GM23338 (cell line): ENCODE data around the gene LRP1B. TPM values are rescaled to one million over a fixed set of nuclear protein-coding genes. Genes with fewer than 3 reads are reported as not detected.

Experiments used
- ATAC-seq: fragments of 200-7000 bp; cut with Tn5 transposase; 3 replicates; pipeline ENCODE4 v1.9.1; 2020
- DNase-seq: peaks from one replicate; pipeline ENCODE4 v3.0.0-alpha.2; 2015; ENCODE audit warnings: low spot score
- H2AFZ ChIP-seq: fragments of 200-600 bp; sonication (generic); 2 replicates; pipeline ENCODE4 v1.8.0; 2016; ENCODE audit warnings: antibody characterized with exemption, mild to moderate bottlenecking, moderate library complexity
- H3F3A ChIP-seq: fragments of 200-600 bp; sonication (generic); replicated peaks from 2 replicates; pipeline ENCODE4 v1.8.0; 2017; ENCODE audit warnings: antibody characterized with exemption, mixed run types, low read depth
- H3K27ac ChIP-seq: fragments of 200-600 bp; sonication (generic); 2 replicates; pipeline ENCODE4 v1.6.1; 2016; ENCODE audit warnings: low read depth
- H3K27me3 ChIP-seq: fragments of 200-600 bp; sonication (generic); 2 replicates; pipeline ENCODE4 v1.8.0; 2016; ENCODE audit warnings: mild to moderate bottlenecking, mixed run types, moderate library complexity; ENCODE audit not compliant: insufficient read depth
- H3K36me3 ChIP-seq: fragments of 200-600 bp; sonication (generic); 2 replicates; pipeline ENCODE4 v1.8.0; 2016; ENCODE audit warnings: mild to moderate bottlenecking; ENCODE audit not compliant: insufficient read depth
- H3K4me1 ChIP-seq: fragments of 200-600 bp; sonication (generic); 2 replicates; pipeline ENCODE4 v1.8.0; 2016; ENCODE audit warnings: mild to moderate bottlenecking, moderate library complexity; ENCODE audit not compliant: insufficient read depth
- H3K4me2 ChIP-seq: fragments of 200-600 bp; sonication (generic); 2 replicates; pipeline ENCODE4 v1.7.1; 2017; ENCODE audit warnings: mixed run types
- H3K4me3 ChIP-seq: fragments of 200-600 bp; sonication (generic); 2 replicates; pipeline ENCODE4 v1.6.1; 2016; ENCODE audit warnings: mixed run types
- H3K79me2 ChIP-seq: fragments of 200-600 bp; sonication (generic); replicated peaks from 2 replicates; pipeline ENCODE4 v1.8.0; 2017; ENCODE audit warnings: mild to moderate bottlenecking; ENCODE audit not compliant: insufficient read depth
- H3K9me2 ChIP-seq: fragments of 200-600 bp; sonication (generic); 2 replicates; pipeline ENCODE4 v1.8.0; 2017; ENCODE audit not compliant: insufficient read depth
- H4K20me1 ChIP-seq: fragments of 200-600 bp; sonication (generic); replicated peaks from 2 replicates; pipeline ENCODE4 v1.8.0; 2017; ENCODE audit warnings: mild to moderate bottlenecking; ENCODE audit not compliant: insufficient read depth
- H3K27ac Mint-ChIP-seq: 2 replicates; pipeline ENCODE4 v1.8.0; 2020; ENCODE audit warnings: inconsistent platforms, mild to moderate bottlenecking, moderate library complexity, mixed read lengths
- H3K27me3 Mint-ChIP-seq: 3 replicates; pipeline ENCODE4 v1.8.0; 2022; ENCODE audit warnings: low read depth, mild to moderate bottlenecking, moderate library complexity, mixed read lengths, inconsistent platforms; ENCODE audit not compliant: insufficient read depth, poor library complexity
- H3K36me3 Mint-ChIP-seq: 3 replicates; pipeline ENCODE4 v1.8.0; 2021; ENCODE audit warnings: low read depth, mild to moderate bottlenecking, inconsistent platforms, moderate library complexity, mixed read lengths
- H3K4me1 Mint-ChIP-seq: 3 replicates; pipeline ENCODE4 v1.8.0; 2020; ENCODE audit warnings: mild to moderate bottlenecking, inconsistent platforms, mixed read lengths
- H3K4me3 Mint-ChIP-seq: 3 replicates; pipeline ENCODE4 v1.8.0; 2021; ENCODE audit warnings: moderate library complexity, mild to moderate bottlenecking, inconsistent platforms, mixed read lengths
- H3K9me3 Mint-ChIP-seq: 3 replicates; pipeline ENCODE4 v1.8.0; 2020; ENCODE audit warnings: moderate library complexity, mild to moderate bottlenecking, inconsistent platforms, mixed read lengths
- CREB1 ChIP-seq: fragments of 250-450 bp; sonication (Bioruptor Pico); IDR thresholded peaks from 2 replicates; pipeline ENCODE4 v1.5.0; 2020; ENCODE audit warnings: low read depth, mild to moderate bottlenecking, moderate library complexity
- EZH2 ChIP-seq: fragments of 200-600 bp; sonication (generic); IDR thresholded peaks from one replicate; pipeline ENCODE4 v1.8.0; 2017; ENCODE audit warnings: antibody characterized with exemption, mild to moderate bottlenecking, low read depth; ENCODE audit not compliant: unreplicated experiment
- EZH2phosphoT487 ChIP-seq: fragments of 200-600 bp; sonication (generic); IDR thresholded peaks from one replicate; pipeline ENCODE4 v1.8.1; 2018; ENCODE audit warnings: antibody characterized with exemption; ENCODE audit not compliant: unreplicated experiment
- JUNB ChIP-seq: IDR thresholded peaks from one replicate; pipeline ENCODE4 v1.6.1; 2016; ENCODE audit warnings: antibody characterized with exemption; ENCODE audit not compliant: unreplicated experiment
- NANOG ChIP-seq: IDR thresholded peaks from 2 replicates; pipeline ENCODE4 v1.6.1; 2016; ENCODE audit warnings: antibody characterized with exemption, borderline replicate concordance
- POLR2AphosphoS5 ChIP-seq: IDR thresholded peaks from 2 replicates; pipeline ENCODE4 v1.6.1; 2016; ENCODE audit warnings: antibody characterized with exemption, low read depth
- STAT1 ChIP-seq: IDR thresholded peaks from one replicate; pipeline ENCODE4 v1.6.1; 2016; ENCODE audit warnings: antibody characterized with exemption; ENCODE audit not compliant: unreplicated experiment
- ZNF114 ChIP-seq: fragments of 250-450 bp; sonication (Bioruptor Pico); IDR thresholded peaks from 2 replicates; pipeline ENCODE4 v1.5.0; 2020; ENCODE audit warnings: mild to moderate bottlenecking, moderate library complexity
- ZNF331 ChIP-seq: fragments of 250-450 bp; sonication (Bioruptor Pico); IDR thresholded peaks from 2 replicates; pipeline ENCODE4 v1.5.0; 2020; ENCODE audit warnings: low read depth, mild to moderate bottlenecking, moderate library complexity
- polyA plus RNA-seq: library from polyadenylated mRNA; unstranded; fragments of >200 nt; fragmentation: Nextera tagmentation; extraction: Ambion mirVana; gene quantifications from 2 replicates; pipeline ENCODE4 v1.2.1, GENCODE V29; 2016
- total RNA-seq: library from RNA; depleted of rRNA; stranded (reverse); fragments of >200 nt; shearing (Covaris generic); gene quantifications from 2 replicates; pipeline ENCODE4 v1.2.3, GENCODE V29; 2014
- TF ChIP-seq, protein P1 (sequence below): IDR thresholded peaks from one replicate; pipeline ENCODE4 v1.6.1; 2018; ENCODE audit warnings: antibody characterized with exemption; ENCODE audit not compliant: unreplicated experiment
- TF ChIP-seq, protein P2 (sequence below): fragments of 250-450 bp; sonication (Bioruptor Pico); IDR thresholded peaks from 2 replicates; pipeline ENCODE4 v1.5.0; 2020; ENCODE audit warnings: mild to moderate bottlenecking, moderate library complexity
- TF ChIP-seq, protein P3 (sequence below): IDR thresholded peaks from 2 replicates; pipeline ENCODE4 v1.6.1; 2016; ENCODE audit warnings: antibody characterized with exemption
- TF ChIP-seq, protein P4 (sequence below), 2 experiments: fragments of 200-600 bp in 1 of 2; sonication (generic) in 1 of 2; conservative IDR thresholded peaks; 2 replicates each; pipeline versions ENCODE4 v1.5.1 to v1.6.1; 2016 to 2017; ENCODE audit warnings: antibody characterized with exemption in 2 of 2, low read depth in 2 of 2, mild to moderate bottlenecking in 2 of 2, moderate library complexity in 1 of 2

The LRP1B gene
- total and polyA plus RNA-seq, 2 experiments from 2014 or later = 0.15 to 0.97 TPM

DNA sequence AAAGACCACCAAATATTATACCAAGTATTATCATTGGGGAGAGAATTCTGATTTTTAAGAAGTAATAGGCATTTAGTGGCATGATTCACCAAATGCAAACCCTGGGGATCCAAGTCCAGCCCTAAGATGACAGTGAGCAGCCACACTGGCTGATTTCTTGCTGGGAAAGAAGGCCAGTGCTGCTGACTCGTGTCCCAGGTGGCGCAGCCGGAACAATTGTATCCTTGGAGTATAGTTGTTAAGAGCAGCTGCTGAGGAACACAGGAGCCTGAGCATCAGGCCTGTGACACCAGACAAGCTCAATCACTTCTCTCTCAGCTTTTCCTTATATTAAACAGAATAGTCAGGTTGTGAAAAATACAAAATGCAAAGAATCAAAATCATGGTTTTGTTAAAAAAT is 48.4 kb downstream of the LRP1B start:
- H3K27me3 Mint-ChIP-seq = no peaks in the 10 kb centered on the region

More for the DNA sequence above, 48.4 kb downstream of the LRP1B start:
- no peak overlapping the region for H2AFZ ChIP-seq
- no peak overlapping the region for H3K4me3 ChIP-seq
- H3F3A ChIP-seq = no peaks in the 10 kb centered on the region
- H3K4me2 ChIP-seq = no peak overlapping the region
- ATAC-seq (no peak), DNase-seq (no peak)
- H3K4me1 ChIP-seq = no peaks in the 10 kb centered on the region
- Mint-ChIP-seq H3K4me3 (no peak overlapping the region), H3K4me1 (peaks cover 8% of the 10 kb centered on the region; the same call in 2 of the 3 replicates), H3K36me3 (no peaks in the 10 kb centered on the region), H3K9me3 (no peaks in the 10 kb centered on the region), H3K27ac (no peak overlapping the region)
- no peaks in the 10 kb centered on the region for H3K36me3 ChIP-seq
- H3K27ac ChIP-seq = no peak overlapping the region
- H3K27me3 ChIP-seq = no peaks in the 10 kb centered on the region
- no peaks in the 10 kb centered on the region for H3K9me2 ChIP-seq
- H3K79me2 ChIP-seq = no peaks in the 10 kb centered on the region
- H4K20me1 ChIP-seq = no peaks in the 10 kb centered on the region
- TF ChIP-seq, protein P1, sequence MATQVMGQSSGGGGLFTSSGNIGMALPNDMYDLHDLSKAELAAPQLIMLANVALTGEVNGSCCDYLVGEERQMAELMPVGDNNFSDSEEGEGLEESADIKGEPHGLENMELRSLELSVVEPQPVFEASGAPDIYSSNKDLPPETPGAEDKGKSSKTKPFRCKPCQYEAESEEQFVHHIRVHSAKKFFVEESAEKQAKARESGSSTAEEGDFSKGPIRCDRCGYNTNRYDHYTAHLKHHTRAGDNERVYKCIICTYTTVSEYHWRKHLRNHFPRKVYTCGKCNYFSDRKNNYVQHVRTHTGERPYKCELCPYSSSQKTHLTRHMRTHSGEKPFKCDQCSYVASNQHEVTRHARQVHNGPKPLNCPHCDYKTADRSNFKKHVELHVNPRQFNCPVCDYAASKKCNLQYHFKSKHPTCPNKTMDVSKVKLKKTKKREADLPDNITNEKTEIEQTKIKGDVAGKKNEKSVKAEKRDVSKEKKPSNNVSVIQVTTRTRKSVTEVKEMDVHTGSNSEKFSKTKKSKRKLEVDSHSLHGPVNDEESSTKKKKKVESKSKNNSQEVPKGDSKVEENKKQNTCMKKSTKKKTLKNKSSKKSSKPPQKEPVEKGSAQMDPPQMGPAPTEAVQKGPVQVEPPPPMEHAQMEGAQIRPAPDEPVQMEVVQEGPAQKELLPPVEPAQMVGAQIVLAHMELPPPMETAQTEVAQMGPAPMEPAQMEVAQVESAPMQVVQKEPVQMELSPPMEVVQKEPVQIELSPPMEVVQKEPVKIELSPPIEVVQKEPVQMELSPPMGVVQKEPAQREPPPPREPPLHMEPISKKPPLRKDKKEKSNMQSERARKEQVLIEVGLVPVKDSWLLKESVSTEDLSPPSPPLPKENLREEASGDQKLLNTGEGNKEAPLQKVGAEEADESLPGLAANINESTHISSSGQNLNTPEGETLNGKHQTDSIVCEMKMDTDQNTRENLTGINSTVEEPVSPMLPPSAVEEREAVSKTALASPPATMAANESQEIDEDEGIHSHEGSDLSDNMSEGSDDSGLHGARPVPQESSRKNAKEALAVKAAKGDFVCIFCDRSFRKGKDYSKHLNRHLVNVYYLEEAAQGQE = no peak
- TF ChIP-seq JUNB (no peak), ZNF114 (no peak), EZH2 (no peak), STAT1 (no peak), NANOG (no peak), ZNF331 (CRISPR knock-in tag) (no peak), CREB1 (CRISPR knock-in tag) (no peak), POLR2AphosphoS5 (no peak), EZH2phosphoT487 (no peak)
- TF ChIP-seq, protein P2, sequence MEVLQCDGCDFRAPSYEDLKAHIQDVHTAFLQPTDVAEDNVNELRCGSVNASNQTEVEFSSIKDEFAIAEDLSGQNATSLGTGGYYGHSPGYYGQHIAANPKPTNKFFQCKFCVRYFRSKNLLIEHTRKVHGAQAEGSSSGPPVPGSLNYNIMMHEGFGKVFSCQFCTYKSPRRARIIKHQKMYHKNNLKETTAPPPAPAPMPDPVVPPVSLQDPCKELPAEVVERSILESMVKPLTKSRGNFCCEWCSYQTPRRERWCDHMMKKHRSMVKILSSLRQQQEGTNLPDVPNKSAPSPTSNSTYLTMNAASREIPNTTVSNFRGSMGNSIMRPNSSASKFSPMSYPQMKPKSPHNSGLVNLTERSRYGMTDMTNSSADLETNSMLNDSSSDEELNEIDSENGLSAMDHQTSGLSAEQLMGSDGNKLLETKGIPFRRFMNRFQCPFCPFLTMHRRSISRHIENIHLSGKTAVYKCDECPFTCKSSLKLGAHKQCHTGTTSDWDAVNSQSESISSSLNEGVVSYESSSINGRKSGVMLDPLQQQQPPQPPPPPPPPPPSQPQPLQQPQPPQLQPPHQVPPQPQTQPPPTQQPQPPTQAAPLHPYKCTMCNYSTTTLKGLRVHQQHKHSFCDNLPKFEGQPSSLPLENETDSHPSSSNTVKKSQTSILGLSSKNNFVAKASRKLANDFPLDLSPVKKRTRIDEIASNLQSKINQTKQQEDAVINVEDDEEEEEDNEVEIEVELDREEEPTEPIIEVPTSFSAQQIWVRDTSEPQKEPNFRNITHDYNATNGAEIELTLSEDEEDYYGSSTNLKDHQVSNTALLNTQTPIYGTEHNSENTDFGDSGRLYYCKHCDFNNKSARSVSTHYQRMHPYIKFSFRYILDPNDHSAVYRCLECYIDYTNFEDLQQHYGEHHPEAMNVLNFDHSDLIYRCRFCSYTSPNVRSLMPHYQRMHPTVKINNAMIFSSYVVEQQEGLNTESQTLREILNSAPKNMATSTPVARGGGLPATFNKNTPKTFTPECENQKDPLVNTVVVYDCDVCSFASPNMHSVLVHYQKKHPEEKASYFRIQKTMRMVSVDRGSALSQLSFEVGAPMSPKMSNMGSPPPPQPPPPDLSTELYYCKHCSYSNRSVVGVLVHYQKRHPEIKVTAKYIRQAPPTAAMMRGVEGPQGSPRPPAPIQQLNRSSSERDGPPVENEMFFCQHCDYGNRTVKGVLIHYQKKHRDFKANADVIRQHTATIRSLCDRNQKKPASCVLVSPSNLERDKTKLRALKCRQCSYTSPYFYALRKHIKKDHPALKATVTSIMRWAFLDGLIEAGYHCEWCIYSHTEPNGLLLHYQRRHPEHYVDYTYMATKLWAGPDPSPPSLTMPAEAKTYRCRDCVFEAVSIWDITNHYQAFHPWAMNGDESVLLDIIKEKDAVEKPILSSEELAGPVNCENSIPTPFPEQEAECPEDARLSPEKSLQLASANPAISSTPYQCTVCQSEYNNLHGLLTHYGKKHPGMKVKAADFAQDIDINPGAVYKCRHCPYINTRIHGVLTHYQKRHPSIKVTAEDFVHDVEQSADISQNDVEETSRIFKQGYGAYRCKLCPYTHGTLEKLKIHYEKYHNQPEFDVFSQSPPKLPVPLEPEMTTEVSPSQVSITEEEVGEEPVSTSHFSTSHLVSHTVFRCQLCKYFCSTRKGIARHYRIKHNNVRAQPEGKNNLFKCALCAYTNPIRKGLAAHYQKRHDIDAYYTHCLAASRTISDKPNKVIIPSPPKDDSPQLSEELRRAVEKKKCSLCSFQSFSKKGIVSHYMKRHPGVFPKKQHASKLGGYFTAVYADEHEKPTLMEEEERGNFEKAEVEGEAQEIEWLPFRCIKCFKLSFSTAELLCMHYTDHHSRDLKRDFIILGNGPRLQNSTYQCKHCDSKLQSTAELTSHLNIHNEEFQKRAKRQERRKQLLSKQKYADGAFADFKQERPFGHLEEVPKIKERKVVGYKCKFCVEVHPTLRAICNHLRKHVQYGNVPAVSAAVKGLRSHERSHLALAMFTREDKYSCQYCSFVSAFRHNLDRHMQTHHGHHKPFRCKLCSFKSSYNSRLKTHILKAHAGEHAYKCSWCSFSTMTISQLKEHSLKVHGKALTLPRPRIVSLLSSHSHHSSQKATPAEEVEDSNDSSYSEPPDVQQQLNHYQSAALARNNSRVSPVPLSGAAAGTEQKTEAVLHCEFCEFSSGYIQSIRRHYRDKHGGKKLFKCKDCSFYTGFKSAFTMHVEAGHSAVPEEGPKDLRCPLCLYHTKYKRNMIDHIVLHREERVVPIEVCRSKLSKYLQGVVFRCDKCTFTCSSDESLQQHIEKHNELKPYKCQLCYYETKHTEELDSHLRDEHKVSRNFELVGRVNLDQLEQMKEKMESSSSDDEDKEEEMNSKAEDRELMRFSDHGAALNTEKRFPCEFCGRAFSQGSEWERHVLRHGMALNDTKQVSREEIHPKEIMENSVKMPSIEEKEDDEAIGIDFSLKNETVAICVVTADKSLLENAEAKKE = no peak
- TF ChIP-seq, protein P3, sequence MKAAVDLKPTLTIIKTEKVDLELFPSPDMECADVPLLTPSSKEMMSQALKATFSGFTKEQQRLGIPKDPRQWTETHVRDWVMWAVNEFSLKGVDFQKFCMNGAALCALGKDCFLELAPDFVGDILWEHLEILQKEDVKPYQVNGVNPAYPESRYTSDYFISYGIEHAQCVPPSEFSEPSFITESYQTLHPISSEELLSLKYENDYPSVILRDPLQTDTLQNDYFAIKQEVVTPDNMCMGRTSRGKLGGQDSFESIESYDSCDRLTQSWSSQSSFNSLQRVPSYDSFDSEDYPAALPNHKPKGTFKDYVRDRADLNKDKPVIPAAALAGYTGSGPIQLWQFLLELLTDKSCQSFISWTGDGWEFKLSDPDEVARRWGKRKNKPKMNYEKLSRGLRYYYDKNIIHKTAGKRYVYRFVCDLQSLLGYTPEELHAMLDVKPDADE = no peak
- TF ChIP-seq, protein P4, sequence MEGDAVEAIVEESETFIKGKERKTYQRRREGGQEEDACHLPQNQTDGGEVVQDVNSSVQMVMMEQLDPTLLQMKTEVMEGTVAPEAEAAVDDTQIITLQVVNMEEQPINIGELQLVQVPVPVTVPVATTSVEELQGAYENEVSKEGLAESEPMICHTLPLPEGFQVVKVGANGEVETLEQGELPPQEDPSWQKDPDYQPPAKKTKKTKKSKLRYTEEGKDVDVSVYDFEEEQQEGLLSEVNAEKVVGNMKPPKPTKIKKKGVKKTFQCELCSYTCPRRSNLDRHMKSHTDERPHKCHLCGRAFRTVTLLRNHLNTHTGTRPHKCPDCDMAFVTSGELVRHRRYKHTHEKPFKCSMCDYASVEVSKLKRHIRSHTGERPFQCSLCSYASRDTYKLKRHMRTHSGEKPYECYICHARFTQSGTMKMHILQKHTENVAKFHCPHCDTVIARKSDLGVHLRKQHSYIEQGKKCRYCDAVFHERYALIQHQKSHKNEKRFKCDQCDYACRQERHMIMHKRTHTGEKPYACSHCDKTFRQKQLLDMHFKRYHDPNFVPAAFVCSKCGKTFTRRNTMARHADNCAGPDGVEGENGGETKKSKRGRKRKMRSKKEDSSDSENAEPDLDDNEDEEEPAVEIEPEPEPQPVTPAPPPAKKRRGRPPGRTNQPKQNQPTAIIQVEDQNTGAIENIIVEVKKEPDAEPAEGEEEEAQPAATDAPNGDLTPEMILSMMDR (conservative IDR thresholded peaks at IDR 0.05; ENCODE audit: low read depth in 2 of 2) = no peak
